Ecto neural progenitor cell (in vitro differentiated cells): ENCODE results near the gene ZNF91.
"Not testable (repeated sequence)": the region's sequence is repeated elsewhere in the genome, so short reads cannot be mapped to it uniquely, and the experiment has no call there.

Experiments used
- DNase-seq: peaks from one replicate; pipeline ENCODE4 v3.0.0-alpha.2; 2018; ENCODE audit warnings: low spot score

Gene ZNF91

GRCh38 chr19:23395722-23396117, 449 bp upstream of the ZNF91 start:
- not testable (repeated sequence) for DNase-seq

- no peak for DNase-seq
Observed at GRCh38 chr19:23394511-23394910, 760 bp downstream of the ZNF91 start.

GRCh38 chr19:23393121-23393520, 2.1 kb downstream of the ZNF91 start:
- no peak for DNase-seq

DNA sequence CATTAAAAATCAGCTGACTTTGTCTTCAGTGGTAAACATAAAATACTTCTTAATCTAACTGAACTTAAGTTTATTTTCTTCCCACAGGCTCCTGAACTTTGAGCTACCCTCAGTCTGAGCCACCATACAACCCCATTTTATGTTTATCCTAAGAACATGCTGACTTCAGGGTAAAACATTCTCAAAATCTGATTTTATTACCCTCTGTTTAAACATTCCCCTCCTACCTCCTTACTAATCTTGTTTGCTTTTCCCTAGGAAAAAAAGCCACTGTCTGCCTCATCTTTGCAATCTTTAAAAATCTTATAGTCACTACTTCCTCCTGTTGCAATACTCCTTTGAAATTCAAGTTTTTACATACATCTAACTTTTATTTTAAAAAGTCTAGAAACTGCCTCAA, 4.0 kb downstream of the ZNF91 start:
- no peak for DNase-seq

DNA sequence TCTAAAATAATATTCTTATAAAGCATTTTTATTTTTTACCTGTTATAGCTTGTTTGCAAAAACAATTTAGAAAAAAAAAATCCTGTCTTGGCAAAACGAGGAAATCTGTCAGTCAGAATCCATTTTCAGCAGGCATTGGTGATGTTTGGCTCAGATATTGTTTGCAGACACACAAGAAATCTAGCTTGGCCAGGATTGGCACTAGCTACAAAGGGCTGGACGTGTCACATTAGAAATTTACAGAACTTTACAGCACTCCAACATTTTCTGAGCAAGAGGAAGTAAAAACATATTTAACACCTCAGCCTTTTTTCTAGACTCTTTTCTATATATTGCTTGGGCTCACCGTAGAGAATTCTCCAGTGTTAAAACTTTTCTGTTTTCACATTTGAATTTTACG, 9.9 kb downstream of the ZNF91 start:
- no peak for DNase-seq

GRCh38 chr19:23384858-23385257, 10.4 kb downstream of the ZNF91 start:
- no peak for DNase-seq

DNA sequence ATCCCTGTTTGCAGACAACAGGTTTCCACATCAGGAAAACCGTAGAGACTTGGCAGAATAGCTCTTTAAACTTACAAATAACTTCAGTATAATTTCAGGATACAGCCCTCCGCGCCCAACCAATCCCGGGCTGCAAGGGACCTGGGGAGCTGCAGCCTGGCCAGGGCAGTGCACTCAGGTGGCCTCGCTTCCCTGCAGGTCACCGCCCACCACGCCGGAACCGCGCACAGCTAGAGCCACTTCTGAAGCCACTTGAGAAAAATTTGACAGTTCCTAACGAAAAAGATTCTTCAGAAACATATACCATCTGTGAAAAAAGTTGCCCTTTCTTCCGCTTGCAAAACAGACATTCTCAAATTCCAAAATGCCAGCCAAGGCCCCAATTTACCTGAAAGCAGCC, 11.1 kb downstream of the ZNF91 start:
- no peak for DNase-seq

DNA sequence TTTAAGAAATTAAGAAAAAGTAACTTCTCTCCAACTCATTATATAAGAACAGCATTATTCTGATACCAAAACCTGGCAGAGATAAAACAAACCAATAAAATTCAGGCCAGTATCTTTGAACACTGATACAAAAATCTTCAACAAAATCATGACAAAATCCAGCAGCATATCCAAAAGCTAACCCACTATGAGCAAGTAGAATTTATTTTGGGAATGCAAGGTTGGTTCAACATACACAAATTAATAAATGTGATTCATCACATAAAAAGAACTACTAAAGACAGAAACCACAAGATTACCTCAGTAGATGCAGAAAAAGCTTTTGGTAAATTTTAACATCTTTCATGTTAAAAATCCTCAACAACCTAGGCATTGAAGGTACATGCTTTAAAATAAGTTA, 12.3 kb downstream of the ZNF91 start:
- DNase-seq = no peak

- DNase-seq = no peak
Observed at GRCh38 chr19:23381114-23381513, 14.2 kb downstream of the ZNF91 start.

DNA sequence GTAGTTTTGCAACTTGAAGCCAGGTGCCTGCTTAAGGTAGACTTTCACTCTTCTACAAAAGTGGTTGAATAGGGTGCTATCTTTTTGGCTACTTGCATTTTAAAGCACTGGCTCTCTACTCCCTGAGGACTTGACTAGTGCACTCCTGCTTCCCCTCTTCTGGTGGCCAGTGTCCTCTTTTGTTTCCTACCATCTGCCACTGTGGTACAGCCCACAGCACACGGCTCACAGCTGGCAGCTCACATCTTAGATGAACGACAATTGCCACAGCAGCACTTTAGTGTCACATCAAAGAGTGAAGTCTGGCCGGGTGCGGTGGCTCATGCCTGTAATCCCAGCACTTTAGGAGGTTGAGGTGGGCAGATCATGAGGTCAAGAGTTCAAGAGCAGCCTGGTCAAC, 15.6 kb downstream of the ZNF91 start:
- not testable (repeated sequence) for DNase-seq

GRCh38 chr19:23378948-23379347, 16.3 kb downstream of the ZNF91 start:
- DNase-seq = no peak

DNA sequence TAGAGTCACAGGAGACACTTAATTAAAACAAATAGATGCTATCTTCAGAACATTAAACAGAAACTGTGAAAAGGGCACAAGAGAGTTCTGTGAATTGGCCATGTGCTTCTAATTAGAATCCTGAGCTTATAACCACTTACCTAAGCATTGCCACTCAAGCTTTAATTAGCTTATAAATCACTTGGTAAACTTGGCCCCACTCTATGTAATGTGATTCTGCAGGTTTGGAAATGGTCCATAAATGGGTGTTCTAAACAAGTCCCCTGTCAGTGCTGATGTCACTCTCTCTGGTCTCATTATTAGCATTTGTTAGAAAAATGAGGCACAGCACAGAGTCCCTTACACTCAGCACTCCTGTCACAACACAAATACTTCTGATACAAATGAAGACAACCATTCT, 18.0 kb downstream of the ZNF91 start:
- DNase-seq = no peak

GRCh38 chr19:23366437-23366836, 28.8 kb downstream of the ZNF91 start:
- DNase-seq = no peak

GRCh38 chr19:23366031-23366430, 29.2 kb downstream of the ZNF91 start:
- DNase-seq = not testable (repeated sequence)

- no peak for DNase-seq
Observed at GRCh38 chr19:23365222-23365621, 30.0 kb downstream of the ZNF91 start.

GRCh38 chr19:23361843-23362242, 33.4 kb downstream of the ZNF91 start:
- not testable (repeated sequence) for DNase-seq

- DNase-seq = no peak
Observed at GRCh38 chr19:23351806-23352205, 43.5 kb downstream of the ZNF91 start.

DNA sequence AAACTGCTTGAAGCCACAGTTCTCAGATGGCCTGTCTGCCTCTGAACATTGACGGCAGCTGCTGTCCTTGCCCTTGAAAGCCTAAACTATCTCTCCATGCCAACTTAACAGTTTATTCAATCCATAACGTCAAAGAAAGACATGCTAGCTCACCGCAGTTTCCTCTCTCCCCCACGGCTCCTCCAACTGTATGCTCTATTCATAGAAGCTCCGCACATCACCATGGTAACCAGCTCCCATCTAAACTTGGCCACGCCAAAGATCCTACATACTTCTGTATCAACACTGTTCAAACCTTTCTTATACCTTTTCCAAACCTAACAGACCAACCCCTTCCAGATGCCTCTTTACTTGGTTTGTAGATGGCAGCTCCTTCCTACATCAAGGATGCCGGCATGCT, 48.6 kb downstream of the ZNF91 start:
- DNase-seq = no peak

DNA sequence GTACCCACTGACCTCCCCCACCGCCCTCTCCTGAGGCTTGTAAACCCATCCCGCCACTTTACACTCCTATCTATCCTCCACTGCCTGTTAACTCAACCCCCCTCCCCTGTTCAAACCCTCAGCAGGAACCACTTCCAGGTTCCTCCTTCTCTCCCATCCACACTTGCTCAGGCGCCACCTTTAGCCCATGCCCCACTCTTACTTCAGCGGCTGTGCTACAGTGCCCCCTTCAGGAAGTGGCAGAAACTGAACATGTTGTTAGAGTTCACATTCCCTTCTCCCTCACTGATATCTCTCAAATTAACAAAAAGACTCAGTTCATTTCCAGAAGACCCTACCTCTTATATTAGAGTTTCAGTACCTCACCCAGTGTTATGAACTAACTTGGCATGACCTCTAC, 49.4 kb downstream of the ZNF91 start:
- DNase-seq = no peak

DNA sequence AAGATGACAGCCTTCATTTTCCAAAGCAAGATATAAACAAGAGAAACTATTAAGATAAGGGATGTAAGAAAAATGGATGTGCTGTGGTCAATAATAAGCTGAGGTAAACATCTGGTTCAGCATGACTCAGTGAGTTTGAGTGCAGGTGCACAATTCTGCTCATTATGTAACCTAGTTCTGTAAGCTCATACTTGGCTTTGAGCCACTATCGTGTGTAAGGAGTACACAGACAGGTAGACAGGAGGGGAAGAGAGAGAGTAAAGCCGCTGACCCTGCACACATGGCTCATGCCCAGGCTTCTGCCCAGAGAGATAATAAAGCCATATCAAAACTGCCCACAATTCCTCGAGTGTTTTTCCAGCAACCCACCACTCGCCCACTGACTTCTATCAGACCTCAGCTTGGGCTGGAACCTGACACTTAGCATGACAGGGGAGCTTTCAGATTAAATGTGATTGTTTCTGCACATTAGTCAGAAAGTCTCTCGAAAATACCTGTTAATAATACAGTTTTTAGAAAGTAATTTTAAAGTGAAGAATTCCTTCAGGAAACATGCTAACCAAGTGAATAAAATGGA, 51.7 kb downstream of the ZNF91 start:
- DNase-seq = no peak

DNA sequence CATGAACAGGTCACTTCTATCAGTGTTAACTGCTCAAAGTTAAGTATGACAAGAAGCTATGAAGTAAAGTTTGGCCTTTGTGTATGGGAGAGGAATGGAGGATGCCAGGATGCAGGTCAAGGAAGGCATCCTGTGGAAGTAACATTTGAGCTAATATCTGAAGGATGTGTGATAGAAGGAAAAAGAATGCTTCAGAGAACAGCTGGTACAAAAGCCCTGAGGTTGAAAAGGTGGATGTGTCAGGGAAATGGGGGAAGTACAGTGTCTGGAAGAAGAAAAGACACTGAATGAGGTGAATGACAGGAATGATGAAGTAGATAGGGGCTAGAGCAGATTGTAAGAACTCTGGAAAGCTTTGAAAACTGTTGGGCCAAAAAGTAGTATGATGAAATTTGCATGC, 67.1 kb downstream of the ZNF91 start:
- no peak for DNase-seq

GRCh38 chr19:23321953-23322549, 73.2 kb downstream of the ZNF91 start:
- DNase-seq = no peak

GRCh38 chr19:23321403-23321802, 73.9 kb downstream of the ZNF91 start:
- not testable (repeated sequence) for DNase-seq

- not testable (repeated sequence) for DNase-seq
Observed at GRCh38 chr19:23319571-23319970, 75.7 kb downstream of the ZNF91 start.
